Prostate gland (tissue), 2 donors: ENCODE measurements around the gene MYH9. TPM values are rescaled to one million over a fixed set of nuclear protein-coding genes. Genes with fewer than 3 reads are reported as not detected.

ENCODE experiments used
- DNase-seq: peaks from one replicate; pipeline ENCODE4 v3.0.0-alpha.2; 2019; ENCODE audit warnings: low spot score
- H3K27ac ChIP-seq, 2 donors: fragments of 200-600 bp; sonication (generic); 2 replicates each; pipeline ENCODE4 v1.5.1; 2017 to 2019
- H3K27me3 ChIP-seq: fragments of 200-600 bp; sonication (generic); replicated peaks from 2 replicates; pipeline ENCODE4 v1.5.1; 2019; ENCODE audit not compliant: insufficient read depth
- H3K36me3 ChIP-seq, 2 donors: fragments of 200-600 bp; sonication (generic); 1 replicate in 1 of 2; 2 replicates in 1 of 2; pipeline versions ENCODE4 v1.5.1 to v1.8.1; 2017 to 2019
- H3K4me1 ChIP-seq: fragments of 200-600 bp; sonication (generic); replicated peaks from 2 replicates; pipeline ENCODE4 v1.5.1; 2019
- H3K4me3 ChIP-seq, 2 donors: fragments of 200-600 bp; sonication (generic); 2 replicates each; pipeline ENCODE4 v1.5.1; 2017 to 2019
- H3K9me3 ChIP-seq: fragments of 200-600 bp; sonication (generic); 2 replicates; pipeline ENCODE4 v1.5.1; 2017
- POLR2A ChIP-seq: fragments of 450-650 bp; IDR thresholded peaks from one replicate; pipeline ENCODE4 v1.6.1; 2016; ENCODE audit warnings: antibody characterized with exemption, mild to moderate bottlenecking
- POLR2AphosphoS5 ChIP-seq: sonication (generic); formaldehyde crosslinking; IDR thresholded peaks from one replicate; pipeline ENCODE4 v1.6.1; 2017; ENCODE audit warnings: antibody characterized with exemption
- WGBS: methylation state at CpG from one replicate; pipeline ENCODE4 v1.1.5; 2018; 5-methylcytosine and 5-hydroxymethylcytosine counted together
- intact Hi-C: fragments of 100-400 bp; cut with DNase I; formaldehyde crosslinking; loops from one replicate; pipeline ENCODE4 v1.14.2; 2022
- total RNA-seq, 2 donors: library from RNA; depleted of rRNA; stranded (reverse); fragments of >200 nt; gene quantifications; one replicate each; pipeline ENCODE4 v1.1.0, GENCODE V29; 2016
- TF ChIP-seq, protein P1 (sequence below), 4 experiments: fragments of 200-600 bp in 2 of 4; fragments of 450-650 bp in 2 of 4; sonication (generic) in 2 of 4; IDR thresholded peaks; 1 replicate in 3 of 4; 2 replicates in 1 of 4; pipeline ENCODE4 v1.5.1; 2016 to 2019; ENCODE audit warnings: antibody characterized with exemption in 4 of 4, mild to moderate bottlenecking in 2 of 4, moderate library complexity in 2 of 4

MYH9 gene
- total RNA-seq, 2 donors from 2014 or later, result 295 to 329 TPM

GRCh38 chr22:36369004-36369921 lies 18.5 kb downstream of the MYH9 start:
- TF ChIP-seq, protein P1, sequence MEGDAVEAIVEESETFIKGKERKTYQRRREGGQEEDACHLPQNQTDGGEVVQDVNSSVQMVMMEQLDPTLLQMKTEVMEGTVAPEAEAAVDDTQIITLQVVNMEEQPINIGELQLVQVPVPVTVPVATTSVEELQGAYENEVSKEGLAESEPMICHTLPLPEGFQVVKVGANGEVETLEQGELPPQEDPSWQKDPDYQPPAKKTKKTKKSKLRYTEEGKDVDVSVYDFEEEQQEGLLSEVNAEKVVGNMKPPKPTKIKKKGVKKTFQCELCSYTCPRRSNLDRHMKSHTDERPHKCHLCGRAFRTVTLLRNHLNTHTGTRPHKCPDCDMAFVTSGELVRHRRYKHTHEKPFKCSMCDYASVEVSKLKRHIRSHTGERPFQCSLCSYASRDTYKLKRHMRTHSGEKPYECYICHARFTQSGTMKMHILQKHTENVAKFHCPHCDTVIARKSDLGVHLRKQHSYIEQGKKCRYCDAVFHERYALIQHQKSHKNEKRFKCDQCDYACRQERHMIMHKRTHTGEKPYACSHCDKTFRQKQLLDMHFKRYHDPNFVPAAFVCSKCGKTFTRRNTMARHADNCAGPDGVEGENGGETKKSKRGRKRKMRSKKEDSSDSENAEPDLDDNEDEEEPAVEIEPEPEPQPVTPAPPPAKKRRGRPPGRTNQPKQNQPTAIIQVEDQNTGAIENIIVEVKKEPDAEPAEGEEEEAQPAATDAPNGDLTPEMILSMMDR (IDR thresholded peaks at IDR 0.05), result no peak
- no peak for TF ChIP-seq POLR2A
- Histone ChIP-seq H3K9me3 (no peaks in the 10 kb centered on the region), H3K4me1 (peaks cover 81% of the 10 kb centered on the region), H3K36me3 (no peaks in the 10 kb centered on the region), H3K4me3 (no peak overlapping the region), H3K27me3 (no peaks in the 10 kb centered on the region), H3K27ac (peak overlapping the region; percentile 91 to 96)
- WGBS, result 28% methylated on average over 19 of the region's 19 CpGs
- intact Hi-C loops, result loop anchor here (5.0 kb wide), 2 partner anchors 37 to 98 kb away; no protein-coding TSS in a partner anchor
- DNase-seq, result no peak

DNA sequence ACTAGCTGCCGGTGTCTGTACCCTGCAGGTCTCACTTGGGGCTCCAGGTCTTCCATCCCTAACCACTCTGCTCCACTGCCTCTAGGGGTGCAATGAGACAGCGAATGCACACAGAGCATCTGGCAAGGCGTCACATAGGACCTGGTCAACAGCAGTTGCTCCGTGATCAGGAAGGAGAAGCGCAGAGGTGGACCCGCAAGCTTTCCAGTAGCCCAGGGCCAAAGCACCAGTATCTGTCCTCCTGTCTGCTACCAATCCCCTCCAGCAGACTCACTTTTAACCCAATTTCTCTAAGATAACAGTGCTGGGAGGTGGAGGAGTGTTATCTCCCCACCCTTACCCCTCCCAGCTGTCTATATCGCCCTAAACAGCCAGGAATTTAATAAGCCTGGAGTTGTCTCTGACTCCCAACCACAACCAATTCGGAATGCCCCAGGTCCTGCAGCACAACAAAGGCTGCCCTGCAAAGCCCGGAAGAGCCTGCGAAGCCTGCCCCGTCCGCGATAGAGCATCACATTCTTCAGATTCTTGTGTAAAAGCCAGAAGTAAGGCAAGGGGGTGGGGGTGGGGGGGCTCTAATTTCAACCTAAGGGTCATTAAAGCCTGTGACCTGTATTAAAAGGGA lies 19.3 kb downstream of the MYH9 start:
- H3K4me1 ChIP-seq, result peaks cover 73% of the 10 kb centered on the region
- no peaks in the 10 kb centered on the region for H3K36me3 ChIP-seq
- intact Hi-C loops, result loop anchor here (5.0 kb wide), 2 partner anchors 36 to 99 kb away; no protein-coding TSS in a partner anchor
- WGBS, result 22% methylated on average over 13 of the region's 13 CpGs
- no peaks in the 10 kb centered on the region for H3K27me3 ChIP-seq
- no peaks in the 10 kb centered on the region for H3K9me3 ChIP-seq
- TF ChIP-seq, protein P1 (IDR thresholded peaks at IDR 0.05), result peak in 1 of 4 experiments; percentile 7
- TF ChIP-seq POLR2A, result no peak
- H3K27ac ChIP-seq, result peak overlapping the region; percentile 91 to 96
- no peak for DNase-seq
- H3K4me3 ChIP-seq, result no peak overlapping the region

- H3K27me3 ChIP-seq, result no peaks in the 10 kb centered on the region
- no peaks in the 10 kb centered on the region for H3K36me3 ChIP-seq
- peak overlapping the region; percentile 91 to 96 for H3K27ac ChIP-seq
- no peak for DNase-seq
- WGBS, result 43% methylated on average over 7 of the region's 7 CpGs
- TF ChIP-seq POLR2AphosphoS5 (no peak), POLR2A (no peak)
- TF ChIP-seq, protein P1 (IDR thresholded peaks at IDR 0.05), result no peak
- peaks cover 73% of the 10 kb centered on the region for H3K4me1 ChIP-seq
- no peak overlapping the region for H3K4me3 ChIP-seq
- no peaks in the 10 kb centered on the region for H3K9me3 ChIP-seq
- intact Hi-C loops, result loop anchor here (5.0 kb wide), 2 partner anchors 35 to 100 kb away; no protein-coding TSS in a partner anchor
Observed at GRCh38 chr22:36367479-36367878, 20.3 kb downstream of the MYH9 start.

DNA sequence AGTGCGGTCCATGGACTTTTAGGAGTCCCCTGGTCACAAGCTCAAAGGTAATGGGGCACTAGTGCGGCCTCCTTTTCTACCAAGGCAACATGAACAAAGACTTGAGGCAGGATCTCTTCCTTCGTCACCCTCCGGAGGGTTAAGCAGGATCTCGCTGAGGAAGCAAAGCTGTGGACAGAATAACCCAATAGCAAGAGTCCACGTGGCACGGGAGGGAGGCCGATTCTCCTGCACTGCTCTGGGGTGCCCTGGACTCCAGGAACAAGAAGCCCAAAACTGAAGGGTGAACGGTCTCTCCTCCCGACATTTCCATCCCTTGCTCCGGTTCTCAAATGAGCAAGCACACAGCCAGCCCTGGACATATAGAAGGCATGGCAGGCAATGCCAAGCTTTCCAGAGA lies 20.7 kb downstream of the MYH9 start:
- Histone ChIP-seq H3K36me3 (no peaks in the 10 kb centered on the region), H3K4me3 (no peak overlapping the region), H3K27ac (peak overlapping the region; percentile 91 to 96), H3K27me3 (no peaks in the 10 kb centered on the region), H3K9me3 (no peaks in the 10 kb centered on the region), H3K4me1 (peaks cover 74% of the 10 kb centered on the region)
- DNase-seq, result no peak
- WGBS, result 59% methylated on average over 11 of the region's 11 CpGs
- intact Hi-C loops, result loop anchor here (5.0 kb wide), 2 partner anchors 35 to 100 kb away; no protein-coding TSS in a partner anchor
- no peak for TF ChIP-seq POLR2A
- TF ChIP-seq, protein P1 (IDR thresholded peaks at IDR 0.05), result no peak
- no peak for TF ChIP-seq POLR2AphosphoS5
